WTC11 (cell line): Measurements from ENCODE around the gene NPC2.

Source experiments
- ATF1 ChIP-seq: sonication (generic); formaldehyde crosslinking; IDR thresholded peaks from 2 replicates; pipeline ENCODE4 v1.8.1; 2023; ENCODE audit warnings: mild to moderate bottlenecking, moderate library complexity, missing genetic modification reagents
- ATF2 ChIP-seq: sonication (generic); formaldehyde crosslinking; IDR thresholded peaks from 2 replicates; pipeline ENCODE4 v1.8.1; 2022; ENCODE audit warnings: low read depth, missing genetic modification reagents, borderline replicate concordance
- ATF6 ChIP-seq: sonication (generic); formaldehyde crosslinking; IDR thresholded peaks from 2 replicates; pipeline ENCODE4 v1.8.1; 2023; ENCODE audit warnings: mild to moderate bottlenecking, missing genetic modification reagents
- CREM ChIP-seq: sonication (generic); formaldehyde crosslinking; IDR thresholded peaks from 2 replicates; pipeline ENCODE4 v1.8.1; 2022; ENCODE audit warnings: mild to moderate bottlenecking, missing genetic modification reagents, moderate library complexity
- CTCF ChIP-seq: fragments of 200-600 bp; IDR thresholded peaks from 2 replicates; pipeline ENCODE4 v1.8.0; 2022; ENCODE audit warnings: antibody characterized with exemption
- FOXK1 ChIP-seq: sonication (generic); formaldehyde crosslinking; IDR thresholded peaks from 2 replicates; pipeline ENCODE4 v1.8.0; 2022; ENCODE audit warnings: mild to moderate bottlenecking, moderate library complexity, missing genetic modification reagents
- IRF2 ChIP-seq: sonication (generic); formaldehyde crosslinking; IDR thresholded peaks from 2 replicates; pipeline ENCODE4 v1.8.0; 2022; ENCODE audit warnings: low read depth, missing genetic modification reagents, borderline replicate concordance
- NFE2L1 ChIP-seq: sonication (generic); formaldehyde crosslinking; IDR thresholded peaks from 2 replicates; pipeline ENCODE4 v1.8.1; 2023; ENCODE audit warnings: missing genetic modification reagents
- USF1 ChIP-seq: sonication (generic); formaldehyde crosslinking; IDR thresholded peaks from 2 replicates; pipeline ENCODE4 v1.8.0; 2022; ENCODE audit warnings: mild to moderate bottlenecking, missing genetic modification reagents
- ZNF138 ChIP-seq: sonication (generic); formaldehyde crosslinking; conservative IDR thresholded peaks from 2 replicates; pipeline ENCODE4 v1.8.1; 2022; ENCODE audit warnings: mild to moderate bottlenecking, moderate library complexity, missing genetic modification reagents

- no peak for TF ChIP-seq CTCF
- TF ChIP-seq NFE2L1 (CRISPR knock-in tag) = no peak
- TF ChIP-seq ATF1 = no peak
- TF ChIP-seq USF1 (CRISPR knock-in tag) = no peak
- no peak for TF ChIP-seq ATF6 (CRISPR knock-in tag)
- TF ChIP-seq FOXK1 = no peak
- no peak for TF ChIP-seq IRF2
- TF ChIP-seq ZNF138 (CRISPR knock-in tag) = no peak
- TF ChIP-seq ATF2 (CRISPR knock-in tag) = no peak
- no peak for TF ChIP-seq CREM (CRISPR knock-in tag)
These were observed 4.2 kb downstream of the NPC2 start for GRCh38 chr14:74488786-74489397.
